Ishikawa (cell line): ENCODE measurements around the gene PPP1R9A.

Source experiments
- CEBPB ChIP-seq: IDR thresholded peaks from 2 replicates; pipeline ENCODE4 v1.6.1; 2012
- CREB1 ChIP-seq: IDR thresholded peaks from 2 replicates; pipeline ENCODE4 v1.6.1; 2012; ENCODE audit warnings: low read depth
- EGR1 ChIP-seq: IDR thresholded peaks from 2 replicates; pipeline ENCODE4 v1.6.1; 2012
- EP300 ChIP-seq: IDR thresholded peaks from 2 replicates; pipeline ENCODE4 v1.6.1; 2012; ENCODE audit warnings: borderline replicate concordance
- FOXM1 ChIP-seq: IDR thresholded peaks from 2 replicates; pipeline ENCODE4 v1.6.1; 2012; ENCODE audit warnings: low read depth, borderline replicate concordance
- NFIC ChIP-seq: IDR thresholded peaks from 2 replicates; pipeline ENCODE4 v1.6.1; 2012
- RAD21 ChIP-seq: IDR thresholded peaks from 2 replicates; pipeline ENCODE4 v1.6.1; 2012; ENCODE audit warnings: low read depth
- TAF1 ChIP-seq: IDR thresholded peaks from 2 replicates; pipeline ENCODE4 v1.6.1; 2012; ENCODE audit warnings: low read depth, mild to moderate bottlenecking
- TCF12 ChIP-seq: IDR thresholded peaks from 2 replicates; pipeline ENCODE4 v1.6.1; 2012; ENCODE audit warnings: low read depth
- TEAD4 ChIP-seq: IDR thresholded peaks from 2 replicates; pipeline ENCODE4 v1.6.1; 2012
- USF1 ChIP-seq: IDR thresholded peaks from 2 replicates; pipeline ENCODE4 v1.6.1; 2012
- YY1 ChIP-seq: IDR thresholded peaks from 2 replicates; pipeline ENCODE4 v1.6.1; 2012; ENCODE audit warnings: low read depth
- ZBTB7A ChIP-seq: IDR thresholded peaks from 2 replicates; pipeline ENCODE4 v1.6.1; 2012; ENCODE audit warnings: low read depth
- TF ChIP-seq, protein P1 (sequence below): IDR thresholded peaks from 2 replicates; pipeline ENCODE4 v1.6.1; 2012
- TF ChIP-seq, protein P2 (sequence below): IDR thresholded peaks from 2 replicates; pipeline ENCODE4 v1.6.1; 2012; ENCODE audit warnings: low read depth, mild to moderate bottlenecking

Gene PPP1R9A

GRCh38 chr7:95028683-95029082 lies 121.3 kb downstream of the PPP1R9A start:
- no peak for TF ChIP-seq TAF1
- TF ChIP-seq EGR1: no peak
- TF ChIP-seq CEBPB: no peak
- no peak for TF ChIP-seq TCF12
- TF ChIP-seq, protein P1, sequence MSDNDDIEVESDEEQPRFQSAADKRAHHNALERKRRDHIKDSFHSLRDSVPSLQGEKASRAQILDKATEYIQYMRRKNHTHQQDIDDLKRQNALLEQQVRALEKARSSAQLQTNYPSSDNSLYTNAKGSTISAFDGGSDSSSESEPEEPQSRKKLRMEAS: no peak
- no peak for TF ChIP-seq RAD21
- no peak for TF ChIP-seq USF1
- no peak for TF ChIP-seq EP300
- no peak for TF ChIP-seq NFIC
- no peak for TF ChIP-seq ZBTB7A
- TF ChIP-seq, protein P2, sequence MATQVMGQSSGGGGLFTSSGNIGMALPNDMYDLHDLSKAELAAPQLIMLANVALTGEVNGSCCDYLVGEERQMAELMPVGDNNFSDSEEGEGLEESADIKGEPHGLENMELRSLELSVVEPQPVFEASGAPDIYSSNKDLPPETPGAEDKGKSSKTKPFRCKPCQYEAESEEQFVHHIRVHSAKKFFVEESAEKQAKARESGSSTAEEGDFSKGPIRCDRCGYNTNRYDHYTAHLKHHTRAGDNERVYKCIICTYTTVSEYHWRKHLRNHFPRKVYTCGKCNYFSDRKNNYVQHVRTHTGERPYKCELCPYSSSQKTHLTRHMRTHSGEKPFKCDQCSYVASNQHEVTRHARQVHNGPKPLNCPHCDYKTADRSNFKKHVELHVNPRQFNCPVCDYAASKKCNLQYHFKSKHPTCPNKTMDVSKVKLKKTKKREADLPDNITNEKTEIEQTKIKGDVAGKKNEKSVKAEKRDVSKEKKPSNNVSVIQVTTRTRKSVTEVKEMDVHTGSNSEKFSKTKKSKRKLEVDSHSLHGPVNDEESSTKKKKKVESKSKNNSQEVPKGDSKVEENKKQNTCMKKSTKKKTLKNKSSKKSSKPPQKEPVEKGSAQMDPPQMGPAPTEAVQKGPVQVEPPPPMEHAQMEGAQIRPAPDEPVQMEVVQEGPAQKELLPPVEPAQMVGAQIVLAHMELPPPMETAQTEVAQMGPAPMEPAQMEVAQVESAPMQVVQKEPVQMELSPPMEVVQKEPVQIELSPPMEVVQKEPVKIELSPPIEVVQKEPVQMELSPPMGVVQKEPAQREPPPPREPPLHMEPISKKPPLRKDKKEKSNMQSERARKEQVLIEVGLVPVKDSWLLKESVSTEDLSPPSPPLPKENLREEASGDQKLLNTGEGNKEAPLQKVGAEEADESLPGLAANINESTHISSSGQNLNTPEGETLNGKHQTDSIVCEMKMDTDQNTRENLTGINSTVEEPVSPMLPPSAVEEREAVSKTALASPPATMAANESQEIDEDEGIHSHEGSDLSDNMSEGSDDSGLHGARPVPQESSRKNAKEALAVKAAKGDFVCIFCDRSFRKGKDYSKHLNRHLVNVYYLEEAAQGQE: no peak
- TF ChIP-seq CREB1: no peak
- TF ChIP-seq FOXM1: no peak
- no peak for TF ChIP-seq TEAD4
- no peak for TF ChIP-seq YY1

GRCh38 chr7:95035295-95035694 lies 127.9 kb downstream of the PPP1R9A start:
- TF ChIP-seq RAD21: no peak
- TF ChIP-seq TCF12: no peak
- no peak for TF ChIP-seq NFIC
- TF ChIP-seq, protein P2: no peak
- no peak for TF ChIP-seq EP300
- TF ChIP-seq CREB1: no peak
- TF ChIP-seq USF1: no peak
- TF ChIP-seq TEAD4: no peak
- TF ChIP-seq, protein P1: no peak
- no peak for TF ChIP-seq TAF1
- no peak for TF ChIP-seq YY1

DNA sequence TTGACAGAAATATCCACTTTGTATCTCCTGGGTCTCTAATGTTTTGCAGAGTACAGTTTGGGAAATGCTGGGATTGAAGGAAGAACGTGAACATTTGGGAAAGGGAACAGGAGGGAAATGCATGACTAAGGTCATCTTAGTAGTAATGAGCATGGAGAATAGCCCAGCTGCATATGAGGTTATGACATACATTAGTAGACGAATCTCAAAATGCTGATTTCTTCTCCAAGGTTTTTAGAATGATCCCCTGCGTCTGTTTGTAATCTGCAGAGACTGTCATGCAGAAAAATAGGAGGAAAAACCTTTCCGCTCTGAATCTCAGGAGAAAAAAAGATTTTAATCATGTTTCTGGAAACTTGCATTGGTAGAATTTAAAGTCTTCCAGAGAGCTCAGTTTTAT lies 133.6 kb downstream of the PPP1R9A start:
- TF ChIP-seq USF1 (no peak), CREB1 (no peak), CEBPB (no peak), NFIC (no peak), TAF1 (no peak), FOXM1 (no peak), ZBTB7A (no peak), EGR1 (no peak), TEAD4 (no peak), YY1 (no peak), TCF12 (no peak), RAD21 (no peak), EP300 (no peak)
- TF ChIP-seq, protein P2: no peak
- TF ChIP-seq, protein P1: no peak

DNA sequence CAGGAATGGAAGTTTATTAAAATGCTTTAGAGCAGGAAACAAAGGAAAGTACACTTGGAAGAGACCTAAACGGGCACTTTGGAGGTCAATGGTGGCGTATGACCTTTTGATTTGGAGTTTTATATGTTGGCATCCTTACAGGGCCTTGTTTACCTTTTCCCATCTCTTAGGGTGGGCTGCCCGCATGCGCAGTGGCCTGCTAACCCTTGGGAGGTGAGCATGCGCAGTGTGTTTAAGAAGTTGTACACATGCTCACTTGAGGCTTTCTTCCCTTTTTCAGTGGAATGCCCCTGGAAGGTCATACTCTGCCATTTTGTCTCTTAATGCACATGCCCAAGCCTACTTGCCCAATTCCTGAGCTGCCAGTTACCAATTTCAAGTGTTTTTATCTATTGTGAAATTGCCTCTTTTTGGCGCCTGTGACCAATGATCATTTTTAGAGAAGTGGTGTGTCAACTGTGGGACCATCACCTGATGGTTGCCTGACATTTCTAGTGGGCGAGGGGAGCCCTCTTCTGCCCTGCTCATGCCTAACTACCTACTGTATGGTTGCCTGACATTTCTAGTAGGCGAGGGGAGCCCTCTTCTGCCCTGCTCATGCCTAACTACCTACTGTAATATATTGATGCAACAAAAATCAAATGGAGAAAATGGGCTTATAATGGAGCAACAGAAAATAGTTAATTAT lies 138.0 kb downstream of the PPP1R9A start:
- TF ChIP-seq YY1 (no peak), RAD21 (peak; percentile 60), CREB1 (no peak), NFIC (no peak), EGR1 (no peak)
- TF ChIP-seq, protein P2: no peak
